Measurements from ENCODE around the gene SEC14L6.

GRCh38 chr22:30486118-30486517 is 60.4 kb downstream of the SEC14L6 start:
- TF ChIP-seq CTCF (IDR thresholded peaks at IDR 0.05) (no peak), POLR2A (IDR thresholded peaks at IDR 0.05; ENCODE audit: low read depth) (no peak), EP300 (IDR thresholded peaks at IDR 0.05) (no peak)

Data from esophagus muscularis mucosa (tissue), 4 donors.